ENCODE measurements around the gene MAPK8.

DNA sequence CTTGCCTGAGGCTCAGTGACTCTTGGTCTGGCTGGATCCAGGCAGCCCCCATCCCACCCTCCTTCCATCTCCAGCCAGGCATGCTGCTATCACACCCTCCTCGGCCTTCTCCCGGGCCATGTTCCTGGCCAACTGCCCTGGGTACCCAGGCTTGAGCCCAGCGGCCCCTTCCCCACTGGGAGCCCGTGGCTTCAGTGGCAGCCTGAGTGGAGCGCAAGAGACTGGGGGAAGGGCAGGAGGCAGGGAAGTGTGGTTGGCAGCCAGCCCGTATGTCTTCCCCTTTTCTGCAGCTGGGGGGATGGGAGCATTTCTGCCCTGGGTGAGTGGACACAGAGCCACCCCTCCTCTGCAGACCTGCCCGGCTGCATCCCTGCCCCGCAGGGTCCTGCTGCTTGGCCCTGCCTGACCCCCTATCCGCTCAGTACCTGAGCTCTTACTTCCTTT is 149.9 kb downstream of the MAPK8 start:
- TF ChIP-seq SMC3 (IDR thresholded peaks at IDR 0.05; ENCODE audit: low read depth, low read length) = no peak
- no peak for TF ChIP-seq MAZ (IDR thresholded peaks at IDR 0.05; ENCODE audit: borderline replicate concordance, low read depth, low read length)
- TF ChIP-seq, protein P1, sequence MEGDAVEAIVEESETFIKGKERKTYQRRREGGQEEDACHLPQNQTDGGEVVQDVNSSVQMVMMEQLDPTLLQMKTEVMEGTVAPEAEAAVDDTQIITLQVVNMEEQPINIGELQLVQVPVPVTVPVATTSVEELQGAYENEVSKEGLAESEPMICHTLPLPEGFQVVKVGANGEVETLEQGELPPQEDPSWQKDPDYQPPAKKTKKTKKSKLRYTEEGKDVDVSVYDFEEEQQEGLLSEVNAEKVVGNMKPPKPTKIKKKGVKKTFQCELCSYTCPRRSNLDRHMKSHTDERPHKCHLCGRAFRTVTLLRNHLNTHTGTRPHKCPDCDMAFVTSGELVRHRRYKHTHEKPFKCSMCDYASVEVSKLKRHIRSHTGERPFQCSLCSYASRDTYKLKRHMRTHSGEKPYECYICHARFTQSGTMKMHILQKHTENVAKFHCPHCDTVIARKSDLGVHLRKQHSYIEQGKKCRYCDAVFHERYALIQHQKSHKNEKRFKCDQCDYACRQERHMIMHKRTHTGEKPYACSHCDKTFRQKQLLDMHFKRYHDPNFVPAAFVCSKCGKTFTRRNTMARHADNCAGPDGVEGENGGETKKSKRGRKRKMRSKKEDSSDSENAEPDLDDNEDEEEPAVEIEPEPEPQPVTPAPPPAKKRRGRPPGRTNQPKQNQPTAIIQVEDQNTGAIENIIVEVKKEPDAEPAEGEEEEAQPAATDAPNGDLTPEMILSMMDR (conservative IDR thresholded peaks at IDR 0.05; ENCODE audit: low read depth, low read length) = no peak
- TF ChIP-seq POLR2A (IDR thresholded peaks at IDR 0.05; ENCODE audit: low read depth, low read length) = no peak
- TF ChIP-seq CEBPB (IDR thresholded peaks at IDR 0.05; ENCODE audit: low read depth, low read length) = no peak
- TF ChIP-seq RCOR1 (IDR thresholded peaks at IDR 0.05; ENCODE audit: insufficient replicate concordance, low read length) = no peak
- no peak for TF ChIP-seq MXI1 (IDR thresholded peaks at IDR 0.05; ENCODE audit: borderline replicate concordance, low read depth, low read length)
- TF ChIP-seq MAFK (IDR thresholded peaks at IDR 0.05; ENCODE audit: low read depth, low read length) = no peak
- TF ChIP-seq RAD21 (IDR thresholded peaks at IDR 0.05; ENCODE audit: low read length) = no peak
- no peak for TF ChIP-seq FOS (IDR thresholded peaks at IDR 0.05; ENCODE audit: low read depth, low read length)
- TF ChIP-seq, protein P2, sequence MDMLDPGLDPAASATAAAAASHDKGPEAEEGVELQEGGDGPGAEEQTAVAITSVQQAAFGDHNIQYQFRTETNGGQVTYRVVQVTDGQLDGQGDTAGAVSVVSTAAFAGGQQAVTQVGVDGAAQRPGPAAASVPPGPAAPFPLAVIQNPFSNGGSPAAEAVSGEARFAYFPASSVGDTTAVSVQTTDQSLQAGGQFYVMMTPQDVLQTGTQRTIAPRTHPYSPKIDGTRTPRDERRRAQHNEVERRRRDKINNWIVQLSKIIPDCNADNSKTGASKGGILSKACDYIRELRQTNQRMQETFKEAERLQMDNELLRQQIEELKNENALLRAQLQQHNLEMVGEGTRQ (IDR thresholded peaks at IDR 0.05; ENCODE audit: low read depth, low read length) = no peak
- no peak for TF ChIP-seq ELK1 (IDR thresholded peaks at IDR 0.05; ENCODE audit: borderline replicate concordance, low read depth, low read length)
- no peak for TF ChIP-seq RFX5 (IDR thresholded peaks at IDR 0.05; ENCODE audit: low read depth, low read length)

Data from IMR-90 (cell line).